Measurements from ENCODE around the gene ARHGEF6. TPM values are rescaled to one million over a fixed set of nuclear protein-coding genes. Genes with fewer than 3 reads are reported as not detected.

The ARHGEF6 gene
- total and polyA plus RNA-seq, 10 donors: 13.1 to 70.1 (median 55.8) TPM

GRCh38 chrX:136665258-136665900, 115.4 kb downstream of the ARHGEF6 start:
- TF ChIP-seq POLR2A (IDR thresholded peaks at IDR 0.05) (no peak), CTCF (IDR thresholded peaks at IDR 0.05 in 8 of 11, conservative IDR thresholded peaks at IDR 0.05 in 3 of 11) (no peak), POLR2AphosphoS5 (IDR thresholded peaks at IDR 0.05) (no peak)
- 60 to 74% (median 65%) methylated on average over 6 of the region's 6 CpGs for WGBS, 5 donors
- DNase-seq: no peak
- Histone ChIP-seq H3K27me3 (replicated peaks in 1 of 7) (no peaks in the 10 kb centered on the region), H3K27ac (peak overlapping the region in 4 of 8 donors; percentile 43 to 64 (median 52)), H3K9me3 (peaks cover 0 to 11% (median 4%) of the 10 kb centered on the region in 8 donors), H3K4me1 (peaks cover 0 to 13% (median 0%) of the 10 kb centered on the region in 6 donors), H3K4me3 (no peak overlapping the region), H3K36me3 (peaks cover 0 to 67% (median 30%) of the 10 kb centered on the region in 6 donors)
- intact Hi-C loops (cut with DNase I; ENCODE audit: low total_unique reads): no loop called here

GRCh38 chrX:136662976-136663375, 117.8 kb downstream of the ARHGEF6 start:
- no peak for DNase-seq
- Histone ChIP-seq H3K36me3 (peaks cover 0 to 43% (median 15%) of the 10 kb centered on the region in 6 donors), H3K4me3 (no peak overlapping the region), H3K27me3 (replicated peaks in 1 of 7) (no peaks in the 10 kb centered on the region), H3K4me1 (peaks cover 0 to 13% (median 0%) of the 10 kb centered on the region in 6 donors), H3K27ac (peak overlapping the region in 4 of 8 donors; percentile 28 to 71 (median 62)), H3K9me3 (peaks cover 0 to 11% (median 4%) of the 10 kb centered on the region in 8 donors)
- 84 to 100% (median 100%) methylated on average over 1 of the region's 1 CpG for WGBS, 5 donors
- TF ChIP-seq POLR2AphosphoS5 (IDR thresholded peaks at IDR 0.05) (no peak), POLR2A (IDR thresholded peaks at IDR 0.05) (no peak), CTCF (IDR thresholded peaks at IDR 0.05 in 8 of 11, conservative IDR thresholded peaks at IDR 0.05 in 3 of 11) (no peak)
- intact Hi-C loops (cut with DNase I; ENCODE audit: low total_unique reads): no loop called here

GRCh38 chrX:136662104-136662503, 118.6 kb downstream of the ARHGEF6 start:
- Histone ChIP-seq H3K9me3 (peaks cover 0 to 11% (median 4%) of the 10 kb centered on the region in 8 donors), H3K4me1 (peaks cover 0 to 13% (median 0%) of the 10 kb centered on the region in 6 donors), H3K4me3 (no peak overlapping the region), H3K27ac (peak overlapping the region in 4 of 8 donors; percentile 28 to 71 (median 62)), H3K27me3 (replicated peaks in 1 of 7) (no peaks in the 10 kb centered on the region), H3K36me3 (peaks cover 0 to 35% (median 8%) of the 10 kb centered on the region in 6 donors)
- TF ChIP-seq CTCF (IDR thresholded peaks at IDR 0.05 in 8 of 11, conservative IDR thresholded peaks at IDR 0.05 in 3 of 11) (no peak), POLR2AphosphoS5 (IDR thresholded peaks at IDR 0.05) (peak in 1 of 3 donors; percentile 27), POLR2A (IDR thresholded peaks at IDR 0.05) (no peak)
- 52 to 70% (median 54%) methylated on average over 2 of the region's 2 CpGs for whole genome bisulfite sequencing, 5 donors
- DNase-seq: no peak
- intact Hi-C loops (cut with DNase I; ENCODE audit: low total_unique reads): no loop called here

GRCh38 chrX:136660896-136661295, 119.8 kb downstream of the ARHGEF6 start:
- H3K27ac ChIP-seq: peak overlapping the region in 3 of 8 donors; percentile 2 to 45 (median 28)
- H3K4me1 ChIP-seq: peaks cover 0 to 6% (median 0%) of the 10 kb centered on the region in 6 donors
- intact Hi-C loops (cut with DNase I; ENCODE audit: low total_unique reads): no loop called here
- no peaks in the 10 kb centered on the region for H3K27me3 ChIP-seq (replicated peaks in 1 of 7)
- no peak overlapping the region for H3K4me3 ChIP-seq
- H3K9me3 ChIP-seq: peaks cover 0 to 11% (median 4%) of the 10 kb centered on the region in 8 donors
- DNase-seq: no peak
- H3K36me3 ChIP-seq: peaks cover 0 to 22% (median 2%) of the 10 kb centered on the region in 6 donors
- WGBS, 5 donors: 74 to 100% (median 88%) methylated on average over 1 of the region's 1 CpG
- no peak for TF ChIP-seq POLR2A (IDR thresholded peaks at IDR 0.05)
- no peak for TF ChIP-seq POLR2AphosphoS5 (IDR thresholded peaks at IDR 0.05)
- no peak for TF ChIP-seq CTCF (IDR thresholded peaks at IDR 0.05 in 8 of 11, conservative IDR thresholded peaks at IDR 0.05 in 3 of 11)

Data from spleen (tissue), 11 donors.